WTC11 (cell line): ENCODE measurements around the gene ZMIZ1. TPM values are rescaled to one million over a fixed set of nuclear protein-coding genes. Genes with fewer than 3 reads are reported as not detected.
A peak's percentile ranks its signal among the peaks of the same experiment; 100 is the strongest.

ENCODE experiments used
- ATAC-seq: fragments of 200-7000 bp; cut with Tn5 transposase; 2 replicates; pipeline ENCODE4 v1.10.0; 2021; ENCODE audit warnings: mild to moderate bottlenecking, moderate library complexity
- CTCF ChIA-PET: fragments of 300-600 bp; sonication (Branson Sonifier 250); formaldehyde crosslinking; loops from one replicate; lab custom pipeline; 2021; ENCODE audit warnings: antibody characterized with exemption; lab: Charles Lee
- POLR2A ChIA-PET: fragments of 350-600 bp; sonication (Branson Sonifier 250); formaldehyde crosslinking; loops from one replicate; lab custom pipeline; 2021; ENCODE audit warnings: antibody characterized with exemption; lab: Charles Lee
- DNase-seq: peaks from one replicate; pipeline ENCODE4 v3.0.0; 2021; ENCODE audit warnings: low spot score
- H3K27ac Mint-ChIP-seq: 2 replicates; pipeline ENCODE4 v1.8.0; 2021; ENCODE audit warnings: mixed read lengths
- H3K27me3 Mint-ChIP-seq: 2 replicates; pipeline ENCODE4 v1.8.0; 2021; ENCODE audit warnings: low read depth, mild to moderate bottlenecking, moderate library complexity, mixed read lengths
- H3K36me3 Mint-ChIP-seq: 2 replicates; pipeline ENCODE4 v1.8.0; 2021; ENCODE audit warnings: mixed read lengths
- H3K4me1 Mint-ChIP-seq: 2 replicates; pipeline ENCODE4 v1.8.0; 2022; ENCODE audit warnings: mixed read lengths
- H3K4me3 Mint-ChIP-seq: 2 replicates; pipeline ENCODE4 v1.8.0; 2021; ENCODE audit warnings: mild to moderate bottlenecking, moderate library complexity, mixed read lengths
- H3K9me3 Mint-ChIP-seq: 2 replicates; pipeline ENCODE4 v1.8.0; 2021; ENCODE audit warnings: mixed read lengths
- ELF4 ChIP-seq: sonication (generic); formaldehyde crosslinking; IDR thresholded peaks from 2 replicates; pipeline ENCODE4 v1.8.1; 2022; ENCODE audit warnings: low read depth, mild to moderate bottlenecking, moderate library complexity, missing genetic modification reagents
- ESRRA ChIP-seq: sonication (generic); formaldehyde crosslinking; IDR thresholded peaks from 2 replicates; pipeline ENCODE4 v1.8.1; 2022; ENCODE audit warnings: mild to moderate bottlenecking, missing genetic modification reagents, borderline replicate concordance
- ETV6 ChIP-seq: sonication (generic); formaldehyde crosslinking; IDR thresholded peaks from 2 replicates; pipeline ENCODE4 v1.8.1; 2022; ENCODE audit warnings: mild to moderate bottlenecking, missing genetic modification reagents
- GRHL2 ChIP-seq: fragments of 250-450 bp; sonication (Bioruptor Pico); IDR thresholded peaks from 2 replicates; pipeline ENCODE4 v1.8.0; 2022; ENCODE audit warnings: mild to moderate bottlenecking, moderate library complexity; ENCODE audit not compliant: insufficient replicate concordance, severe bottlenecking
- JAZF1 ChIP-seq: fragments of 250-450 bp; sonication (Bioruptor Pico); IDR thresholded peaks from 2 replicates; pipeline ENCODE4 v1.9.0; 2021; ENCODE audit warnings: moderate library complexity, mild to moderate bottlenecking, inconsistent platforms
- KAT7 ChIP-seq: sonication (generic); formaldehyde crosslinking; IDR thresholded peaks from 2 replicates; pipeline ENCODE4 v1.8.1; 2023; ENCODE audit warnings: missing genetic modification reagents, mild to moderate bottlenecking, borderline replicate concordance
- NR3C1 ChIP-seq: sonication (generic); formaldehyde crosslinking; conservative IDR thresholded peaks from 2 replicates; pipeline ENCODE4 v1.8.1; 2023; ENCODE audit warnings: low read depth, mild to moderate bottlenecking, missing genetic modification reagents
- SMAD3 ChIP-seq: sonication (generic); formaldehyde crosslinking; IDR thresholded peaks from 2 replicates; pipeline ENCODE4 v1.8.0; 2022; ENCODE audit warnings: missing genetic modification reagents, mild to moderate bottlenecking, borderline replicate concordance
- ZNF263 ChIP-seq: sonication (generic); formaldehyde crosslinking; IDR thresholded peaks from 2 replicates; pipeline ENCODE4 v1.8.1; 2022; ENCODE audit warnings: low read depth, mild to moderate bottlenecking, moderate library complexity, missing genetic modification reagents
- ZNF416 ChIP-seq: fragments of 250-450 bp; sonication (Bioruptor Pico); IDR thresholded peaks from 2 replicates; pipeline ENCODE4 v1.9.0; 2021; ENCODE audit warnings: mild to moderate bottlenecking, inconsistent platforms
- total RNA-seq: library from RNA; stranded (reverse); gene quantifications from 3 replicates; pipeline ENCODE4 v1.2.3, GENCODE V29; 2021
- TF ChIP-seq, protein P1 (sequence below): sonication (generic); formaldehyde crosslinking; IDR thresholded peaks from 2 replicates; pipeline ENCODE4 v1.8.0; 2023; ENCODE audit warnings: mild to moderate bottlenecking, missing genetic modification reagents
- TF ChIP-seq, protein P2 (sequence below): sonication (generic); formaldehyde crosslinking; IDR thresholded peaks from 2 replicates; pipeline ENCODE4 v1.8.1; 2023; ENCODE audit warnings: mild to moderate bottlenecking, missing genetic modification reagents
- TF ChIP-seq, protein P3 (sequence below): fragments of 250-450 bp; sonication (Bioruptor Pico); IDR thresholded peaks from 2 replicates; pipeline ENCODE4 v1.9.0; 2021; ENCODE audit warnings: mild to moderate bottlenecking, borderline replicate concordance
- TF ChIP-seq, protein P4 (sequence below): sonication (generic); formaldehyde crosslinking; IDR thresholded peaks from 2 replicates; pipeline ENCODE4 v1.8.1; 2022; ENCODE audit warnings: missing genetic modification reagents, borderline replicate concordance
- TF ChIP-seq, protein P5 (sequence below): sonication (generic); formaldehyde crosslinking; IDR thresholded peaks from 2 replicates; pipeline ENCODE4 v1.8.1; 2022; ENCODE audit warnings: mild to moderate bottlenecking, moderate library complexity, missing genetic modification reagents
- TF ChIP-seq, protein P6 (sequence below): sonication (generic); formaldehyde crosslinking; IDR thresholded peaks from 2 replicates; pipeline ENCODE4 v1.8.1; 2023; ENCODE audit warnings: mild to moderate bottlenecking, missing genetic modification reagents, moderate library complexity

Gene ZMIZ1
- total RNA-seq, 1 experiment from 2014 or later = 44.4 TPM

DNA sequence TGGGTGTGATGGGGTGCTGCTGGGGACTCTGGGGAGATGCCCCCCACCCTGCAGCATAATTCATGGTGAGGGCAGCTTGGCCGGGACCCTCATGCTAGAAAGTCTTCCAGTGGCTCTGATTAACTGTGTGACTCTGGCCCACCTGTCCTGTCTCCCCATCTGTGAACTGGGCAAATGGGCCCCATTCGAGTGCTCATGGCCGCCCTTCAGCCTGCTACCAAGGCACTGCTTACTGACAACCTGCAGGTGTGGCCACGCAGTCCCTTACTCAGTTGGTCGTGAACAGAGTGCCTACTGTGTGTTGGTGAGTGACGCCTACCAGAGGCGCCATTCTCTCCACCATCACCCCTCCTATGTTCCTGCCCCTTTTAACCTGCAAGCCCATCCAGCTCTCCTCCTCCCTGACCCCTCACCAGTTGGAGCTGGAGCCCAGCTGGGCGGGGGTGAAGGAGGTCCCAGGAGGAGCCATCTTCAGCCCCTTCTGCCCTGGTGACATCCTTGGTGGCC lies 109.4 kb downstream of the ZMIZ1 start (continued):
- no peak for TF ChIP-seq ZNF416 (CRISPR knock-in tag)
- no peak for TF ChIP-seq ZNF263 (CRISPR knock-in tag)
- no peak for TF ChIP-seq ESRRA (CRISPR knock-in tag)

DNA sequence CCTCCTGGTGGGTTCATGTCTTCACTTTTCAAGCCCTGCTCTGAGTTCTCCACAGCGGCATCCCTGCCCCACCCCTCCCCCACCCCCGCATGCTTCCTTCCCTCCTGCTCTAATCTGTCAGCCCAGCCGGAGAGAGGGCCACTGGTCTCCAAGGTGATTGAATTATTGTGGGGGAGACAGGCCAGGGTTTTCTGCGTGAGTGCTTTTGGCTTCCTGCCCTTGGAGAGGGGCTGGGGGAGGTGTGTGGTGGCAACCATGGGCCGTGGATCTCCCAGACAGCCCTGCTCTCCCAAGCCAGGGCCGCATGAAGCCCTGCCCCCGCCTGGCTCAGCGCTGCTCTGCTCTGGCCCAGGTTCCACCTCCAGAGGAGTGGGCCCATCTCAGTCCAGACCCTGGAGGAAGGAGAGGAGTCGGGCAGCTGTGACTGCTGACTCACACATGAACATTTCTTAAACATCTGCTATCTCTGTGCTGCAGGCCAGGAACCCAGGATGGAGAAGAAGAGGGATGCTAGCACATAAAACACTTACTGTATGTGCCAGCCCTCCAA lies 109.9 kb downstream of the ZMIZ1 start:
- no peaks in the 10 kb centered on the region for H3K27me3 Mint-ChIP-seq
- CTCF ChIA-PET = interaction anchor here (3.4 kb wide), 1 partner anchor 17 kb away, joined by 17 read pairs; no protein-coding TSS in a partner anchor
- no peaks in the 10 kb centered on the region for H3K9me3 Mint-ChIP-seq
- DNase-seq (no peak), ATAC-seq (peak; percentile 50)
- TF ChIP-seq, protein P1, sequence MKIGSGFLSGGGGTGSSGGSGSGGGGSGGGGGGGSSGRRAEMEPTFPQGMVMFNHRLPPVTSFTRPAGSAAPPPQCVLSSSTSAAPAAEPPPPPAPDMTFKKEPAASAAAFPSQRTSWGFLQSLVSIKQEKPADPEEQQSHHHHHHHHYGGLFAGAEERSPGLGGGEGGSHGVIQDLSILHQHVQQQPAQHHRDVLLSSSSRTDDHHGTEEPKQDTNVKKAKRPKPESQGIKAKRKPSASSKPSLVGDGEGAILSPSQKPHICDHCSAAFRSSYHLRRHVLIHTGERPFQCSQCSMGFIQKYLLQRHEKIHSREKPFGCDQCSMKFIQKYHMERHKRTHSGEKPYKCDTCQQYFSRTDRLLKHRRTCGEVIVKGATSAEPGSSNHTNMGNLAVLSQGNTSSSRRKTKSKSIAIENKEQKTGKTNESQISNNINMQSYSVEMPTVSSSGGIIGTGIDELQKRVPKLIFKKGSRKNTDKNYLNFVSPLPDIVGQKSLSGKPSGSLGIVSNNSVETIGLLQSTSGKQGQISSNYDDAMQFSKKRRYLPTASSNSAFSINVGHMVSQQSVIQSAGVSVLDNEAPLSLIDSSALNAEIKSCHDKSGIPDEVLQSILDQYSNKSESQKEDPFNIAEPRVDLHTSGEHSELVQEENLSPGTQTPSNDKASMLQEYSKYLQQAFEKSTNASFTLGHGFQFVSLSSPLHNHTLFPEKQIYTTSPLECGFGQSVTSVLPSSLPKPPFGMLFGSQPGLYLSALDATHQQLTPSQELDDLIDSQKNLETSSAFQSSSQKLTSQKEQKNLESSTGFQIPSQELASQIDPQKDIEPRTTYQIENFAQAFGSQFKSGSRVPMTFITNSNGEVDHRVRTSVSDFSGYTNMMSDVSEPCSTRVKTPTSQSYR (CRISPR knock-in tag) = peak; percentile 61; the same call in 1 of the 2 replicates
- TF ChIP-seq, protein P2, sequence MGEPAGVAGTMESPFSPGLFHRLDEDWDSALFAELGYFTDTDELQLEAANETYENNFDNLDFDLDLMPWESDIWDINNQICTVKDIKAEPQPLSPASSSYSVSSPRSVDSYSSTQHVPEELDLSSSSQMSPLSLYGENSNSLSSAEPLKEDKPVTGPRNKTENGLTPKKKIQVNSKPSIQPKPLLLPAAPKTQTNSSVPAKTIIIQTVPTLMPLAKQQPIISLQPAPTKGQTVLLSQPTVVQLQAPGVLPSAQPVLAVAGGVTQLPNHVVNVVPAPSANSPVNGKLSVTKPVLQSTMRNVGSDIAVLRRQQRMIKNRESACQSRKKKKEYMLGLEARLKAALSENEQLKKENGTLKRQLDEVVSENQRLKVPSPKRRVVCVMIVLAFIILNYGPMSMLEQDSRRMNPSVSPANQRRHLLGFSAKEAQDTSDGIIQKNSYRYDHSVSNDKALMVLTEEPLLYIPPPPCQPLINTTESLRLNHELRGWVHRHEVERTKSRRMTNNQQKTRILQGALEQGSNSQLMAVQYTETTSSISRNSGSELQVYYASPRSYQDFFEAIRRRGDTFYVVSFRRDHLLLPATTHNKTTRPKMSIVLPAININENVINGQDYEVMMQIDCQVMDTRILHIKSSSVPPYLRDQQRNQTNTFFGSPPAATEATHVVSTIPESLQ (CRISPR knock-in tag) = no peak
- no peak overlapping the region for H3K4me3 Mint-ChIP-seq
- H3K4me1 Mint-ChIP-seq = peaks cover 27% of the 10 kb centered on the region
- H3K27ac Mint-ChIP-seq = no peak overlapping the region
- H3K36me3 Mint-ChIP-seq = no peaks in the 10 kb centered on the region
- POLR2A ChIA-PET = no interaction called here

DNA sequence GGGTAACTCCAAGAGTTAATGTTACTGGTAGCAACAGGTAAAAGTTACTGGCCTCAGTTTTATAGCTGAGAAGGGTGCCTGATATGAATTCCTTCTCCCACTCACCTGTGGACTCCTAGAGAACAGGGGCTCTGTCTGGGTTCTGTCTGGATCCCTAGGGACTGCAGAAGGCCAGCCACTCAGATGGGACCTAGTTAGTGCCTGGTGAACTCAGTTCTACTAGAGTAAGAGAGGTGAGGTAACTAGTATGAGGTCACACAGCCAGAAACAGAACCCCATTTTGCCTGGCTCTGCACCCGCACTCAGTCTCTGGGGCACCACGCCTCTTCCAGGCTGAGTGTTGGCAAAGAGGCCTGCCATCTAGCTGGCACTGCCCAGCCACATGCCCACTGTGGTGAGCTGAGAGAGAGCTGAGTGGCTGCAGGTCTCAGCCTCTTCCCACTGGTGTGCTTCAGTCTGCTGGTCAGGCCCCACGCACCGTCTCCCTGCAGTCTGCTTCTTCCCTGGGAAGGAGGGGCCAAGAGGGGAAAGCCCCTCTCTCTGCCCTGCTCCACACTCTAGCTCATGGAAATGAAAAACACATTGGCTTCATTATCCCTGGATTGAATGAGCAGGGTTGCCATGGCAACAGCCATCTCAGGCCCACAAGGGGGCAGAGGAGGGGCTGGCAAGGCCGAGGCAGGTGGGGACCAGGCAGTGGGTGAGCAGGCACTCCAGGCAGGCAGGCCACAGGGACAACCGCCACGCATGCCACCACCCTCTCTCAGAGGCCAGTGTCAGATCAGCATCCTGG lies 110.6 kb downstream of the ZMIZ1 start:
- H3K27ac Mint-ChIP-seq = no peak overlapping the region
- POLR2A ChIA-PET = no interaction called here
- CTCF ChIA-PET = interaction anchor here (0.7 to 5.6 kb wide), 3 partner anchors 14 to 40 kb away, joined by 3 to 31 read pairs (median 4); no protein-coding TSS in a partner anchor
- ATAC-seq = peak; percentile 30
- H3K4me1 Mint-ChIP-seq = peaks cover 34% of the 10 kb centered on the region
- H3K27me3 Mint-ChIP-seq = no peaks in the 10 kb centered on the region
- peak; percentile 56 for DNase-seq
- no peaks in the 10 kb centered on the region for H3K9me3 Mint-ChIP-seq
- H3K4me3 Mint-ChIP-seq = no peak overlapping the region
- no peaks in the 10 kb centered on the region for H3K36me3 Mint-ChIP-seq
- TF ChIP-seq ELF4 (CRISPR knock-in tag) (no peak), GRHL2 (CRISPR knock-in tag) (no peak), NR3C1 (CRISPR knock-in tag) (no peak), KAT7 (CRISPR knock-in tag) (no peak), SMAD3 (CRISPR knock-in tag) (no peak), JAZF1 (CRISPR knock-in tag) (no peak), ETV6 (CRISPR knock-in tag) (no peak)
- TF ChIP-seq, protein P3, sequence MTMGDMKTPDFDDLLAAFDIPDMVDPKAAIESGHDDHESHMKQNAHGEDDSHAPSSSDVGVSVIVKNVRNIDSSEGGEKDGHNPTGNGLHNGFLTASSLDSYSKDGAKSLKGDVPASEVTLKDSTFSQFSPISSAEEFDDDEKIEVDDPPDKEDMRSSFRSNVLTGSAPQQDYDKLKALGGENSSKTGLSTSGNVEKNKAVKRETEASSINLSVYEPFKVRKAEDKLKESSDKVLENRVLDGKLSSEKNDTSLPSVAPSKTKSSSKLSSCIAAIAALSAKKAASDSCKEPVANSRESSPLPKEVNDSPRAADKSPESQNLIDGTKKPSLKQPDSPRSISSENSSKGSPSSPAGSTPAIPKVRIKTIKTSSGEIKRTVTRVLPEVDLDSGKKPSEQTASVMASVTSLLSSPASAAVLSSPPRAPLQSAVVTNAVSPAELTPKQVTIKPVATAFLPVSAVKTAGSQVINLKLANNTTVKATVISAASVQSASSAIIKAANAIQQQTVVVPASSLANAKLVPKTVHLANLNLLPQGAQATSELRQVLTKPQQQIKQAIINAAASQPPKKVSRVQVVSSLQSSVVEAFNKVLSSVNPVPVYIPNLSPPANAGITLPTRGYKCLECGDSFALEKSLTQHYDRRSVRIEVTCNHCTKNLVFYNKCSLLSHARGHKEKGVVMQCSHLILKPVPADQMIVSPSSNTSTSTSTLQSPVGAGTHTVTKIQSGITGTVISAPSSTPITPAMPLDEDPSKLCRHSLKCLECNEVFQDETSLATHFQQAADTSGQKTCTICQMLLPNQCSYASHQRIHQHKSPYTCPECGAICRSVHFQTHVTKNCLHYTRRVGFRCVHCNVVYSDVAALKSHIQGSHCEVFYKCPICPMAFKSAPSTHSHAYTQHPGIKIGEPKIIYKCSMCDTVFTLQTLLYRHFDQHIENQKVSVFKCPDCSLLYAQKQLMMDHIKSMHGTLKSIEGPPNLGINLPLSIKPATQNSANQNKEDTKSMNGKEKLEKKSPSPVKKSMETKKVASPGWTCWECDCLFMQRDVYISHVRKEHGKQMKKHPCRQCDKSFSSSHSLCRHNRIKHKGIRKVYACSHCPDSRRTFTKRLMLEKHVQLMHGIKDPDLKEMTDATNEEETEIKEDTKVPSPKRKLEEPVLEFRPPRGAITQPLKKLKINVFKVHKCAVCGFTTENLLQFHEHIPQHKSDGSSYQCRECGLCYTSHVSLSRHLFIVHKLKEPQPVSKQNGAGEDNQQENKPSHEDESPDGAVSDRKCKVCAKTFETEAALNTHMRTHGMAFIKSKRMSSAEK (CRISPR knock-in tag) = no peak
- TF ChIP-seq, protein P4, sequence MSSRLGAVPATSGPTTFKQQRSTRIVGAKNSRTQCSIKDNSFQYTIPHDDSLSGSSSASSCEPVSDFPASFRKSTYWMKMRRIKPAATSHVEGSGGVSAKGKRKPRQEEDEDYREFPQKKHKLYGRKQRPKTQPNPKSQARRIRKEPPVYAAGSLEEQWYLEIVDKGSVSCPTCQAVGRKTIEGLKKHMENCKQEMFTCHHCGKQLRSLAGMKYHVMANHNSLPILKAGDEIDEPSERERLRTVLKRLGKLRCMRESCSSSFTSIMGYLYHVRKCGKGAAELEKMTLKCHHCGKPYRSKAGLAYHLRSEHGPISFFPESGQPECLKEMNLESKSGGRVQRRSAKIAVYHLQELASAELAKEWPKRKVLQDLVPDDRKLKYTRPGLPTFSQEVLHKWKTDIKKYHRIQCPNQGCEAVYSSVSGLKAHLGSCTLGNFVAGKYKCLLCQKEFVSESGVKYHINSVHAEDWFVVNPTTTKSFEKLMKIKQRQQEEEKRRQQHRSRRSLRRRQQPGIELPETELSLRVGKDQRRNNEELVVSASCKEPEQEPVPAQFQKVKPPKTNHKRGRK = no peak
- TF ChIP-seq, protein P5, sequence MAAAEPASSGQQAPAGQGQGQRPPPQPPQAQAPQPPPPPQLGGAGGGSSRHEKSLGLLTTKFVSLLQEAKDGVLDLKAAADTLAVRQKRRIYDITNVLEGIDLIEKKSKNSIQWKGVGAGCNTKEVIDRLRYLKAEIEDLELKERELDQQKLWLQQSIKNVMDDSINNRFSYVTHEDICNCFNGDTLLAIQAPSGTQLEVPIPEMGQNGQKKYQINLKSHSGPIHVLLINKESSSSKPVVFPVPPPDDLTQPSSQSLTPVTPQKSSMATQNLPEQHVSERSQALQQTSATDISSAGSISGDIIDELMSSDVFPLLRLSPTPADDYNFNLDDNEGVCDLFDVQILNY (CRISPR knock-in tag) = no peak
- TF ChIP-seq, protein P6, sequence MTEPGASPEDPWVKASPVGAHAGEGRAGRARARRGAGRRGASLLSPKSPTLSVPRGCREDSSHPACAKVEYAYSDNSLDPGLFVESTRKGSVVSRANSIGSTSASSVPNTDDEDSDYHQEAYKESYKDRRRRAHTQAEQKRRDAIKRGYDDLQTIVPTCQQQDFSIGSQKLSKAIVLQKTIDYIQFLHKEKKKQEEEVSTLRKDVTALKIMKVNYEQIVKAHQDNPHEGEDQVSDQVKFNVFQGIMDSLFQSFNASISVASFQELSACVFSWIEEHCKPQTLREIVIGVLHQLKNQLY = no peak
